Osteocyte (in vitro differentiated cells): Measurements from ENCODE around the gene ITPR2. TPM values are rescaled to one million over a fixed set of nuclear protein-coding genes. Genes with fewer than 3 reads are reported as not detected.

ENCODE experiments used
- DNase-seq: peaks from one replicate; pipeline ENCODE4 v3.0.0; 2021; ENCODE audit warnings: mixed read lengths; ENCODE audit not compliant: unreplicated experiment; ENCODE audit errors: extremely low spot score
- H3K27ac Mint-ChIP-seq: one replicate; pipeline ENCODE4 v1.8.0; 2021; ENCODE audit warnings: mild to moderate bottlenecking, mixed read lengths; ENCODE audit not compliant: unreplicated experiment
- H3K27me3 Mint-ChIP-seq: one replicate; pipeline ENCODE4 v1.8.0; 2021; ENCODE audit warnings: mixed read lengths; ENCODE audit not compliant: unreplicated experiment
- H3K36me3 Mint-ChIP-seq: one replicate; pipeline ENCODE4 v1.8.0; 2021; ENCODE audit warnings: mixed read lengths; ENCODE audit not compliant: unreplicated experiment
- H3K4me1 Mint-ChIP-seq: one replicate; pipeline ENCODE4 v1.8.0; 2021; ENCODE audit warnings: mixed read lengths; ENCODE audit not compliant: unreplicated experiment
- H3K4me3 Mint-ChIP-seq: one replicate; pipeline ENCODE4 v1.8.0; 2021; ENCODE audit warnings: mild to moderate bottlenecking, moderate library complexity, mixed read lengths; ENCODE audit not compliant: unreplicated experiment
- H3K9me3 Mint-ChIP-seq: one replicate; pipeline ENCODE4 v1.8.0; 2021; ENCODE audit warnings: mixed read lengths; ENCODE audit not compliant: unreplicated experiment
- total RNA-seq: library from RNA; stranded (reverse); gene quantifications from 2 replicates; pipeline ENCODE4 v1.2.1, GENCODE V29; 2021
- TF ChIP-seq, protein P1 (sequence below): fragments of 200-600 bp; sonication (generic); IDR thresholded peaks from 2 replicates; pipeline ENCODE4 v1.5.0; 2021; ENCODE audit warnings: antibody characterized with exemption, mild to moderate bottlenecking, moderate library complexity

ITPR2 gene
- total RNA-seq, 1 donor from 2014 or later: 22.1 TPM

DNA sequence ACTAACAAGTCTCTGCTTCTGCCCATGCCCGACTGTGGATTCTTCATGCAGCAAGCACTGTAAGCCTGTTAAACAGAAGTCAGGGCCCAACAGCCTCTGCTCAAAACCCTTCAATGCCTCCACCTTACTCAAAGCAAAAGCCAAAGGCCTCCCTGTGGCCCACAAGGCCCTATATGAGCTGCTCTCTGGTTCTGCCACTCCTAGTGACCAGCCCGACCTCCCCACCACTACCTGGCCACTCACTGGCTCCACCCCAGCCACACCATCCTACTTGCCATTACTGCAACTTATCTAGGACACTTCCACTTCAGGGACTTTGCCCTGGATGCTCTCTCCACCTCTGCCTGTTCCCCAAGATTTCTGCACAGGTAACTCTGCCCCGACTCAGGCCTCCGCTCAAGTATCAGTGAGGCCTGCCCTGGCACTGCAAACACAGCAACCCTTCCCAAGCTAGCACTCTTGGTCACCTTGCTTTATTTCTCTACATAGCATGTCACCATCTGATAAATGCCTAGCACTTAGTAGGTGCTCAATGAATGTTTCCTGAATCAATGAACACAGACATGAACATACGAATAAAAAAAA is 88.9 kb downstream of the ITPR2 start:
- DNase-seq: no peak
- no peaks in the 10 kb centered on the region for H3K36me3 Mint-ChIP-seq
- H3K4me3 Mint-ChIP-seq: no peak overlapping the region
- no peak overlapping the region for H3K27ac Mint-ChIP-seq
- H3K27me3 Mint-ChIP-seq: no peaks in the 10 kb centered on the region
- no peaks in the 10 kb centered on the region for H3K9me3 Mint-ChIP-seq
- H3K4me1 Mint-ChIP-seq: peaks cover 30% of the 10 kb centered on the region
- TF ChIP-seq, protein P1, sequence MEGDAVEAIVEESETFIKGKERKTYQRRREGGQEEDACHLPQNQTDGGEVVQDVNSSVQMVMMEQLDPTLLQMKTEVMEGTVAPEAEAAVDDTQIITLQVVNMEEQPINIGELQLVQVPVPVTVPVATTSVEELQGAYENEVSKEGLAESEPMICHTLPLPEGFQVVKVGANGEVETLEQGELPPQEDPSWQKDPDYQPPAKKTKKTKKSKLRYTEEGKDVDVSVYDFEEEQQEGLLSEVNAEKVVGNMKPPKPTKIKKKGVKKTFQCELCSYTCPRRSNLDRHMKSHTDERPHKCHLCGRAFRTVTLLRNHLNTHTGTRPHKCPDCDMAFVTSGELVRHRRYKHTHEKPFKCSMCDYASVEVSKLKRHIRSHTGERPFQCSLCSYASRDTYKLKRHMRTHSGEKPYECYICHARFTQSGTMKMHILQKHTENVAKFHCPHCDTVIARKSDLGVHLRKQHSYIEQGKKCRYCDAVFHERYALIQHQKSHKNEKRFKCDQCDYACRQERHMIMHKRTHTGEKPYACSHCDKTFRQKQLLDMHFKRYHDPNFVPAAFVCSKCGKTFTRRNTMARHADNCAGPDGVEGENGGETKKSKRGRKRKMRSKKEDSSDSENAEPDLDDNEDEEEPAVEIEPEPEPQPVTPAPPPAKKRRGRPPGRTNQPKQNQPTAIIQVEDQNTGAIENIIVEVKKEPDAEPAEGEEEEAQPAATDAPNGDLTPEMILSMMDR: no peak

DNA sequence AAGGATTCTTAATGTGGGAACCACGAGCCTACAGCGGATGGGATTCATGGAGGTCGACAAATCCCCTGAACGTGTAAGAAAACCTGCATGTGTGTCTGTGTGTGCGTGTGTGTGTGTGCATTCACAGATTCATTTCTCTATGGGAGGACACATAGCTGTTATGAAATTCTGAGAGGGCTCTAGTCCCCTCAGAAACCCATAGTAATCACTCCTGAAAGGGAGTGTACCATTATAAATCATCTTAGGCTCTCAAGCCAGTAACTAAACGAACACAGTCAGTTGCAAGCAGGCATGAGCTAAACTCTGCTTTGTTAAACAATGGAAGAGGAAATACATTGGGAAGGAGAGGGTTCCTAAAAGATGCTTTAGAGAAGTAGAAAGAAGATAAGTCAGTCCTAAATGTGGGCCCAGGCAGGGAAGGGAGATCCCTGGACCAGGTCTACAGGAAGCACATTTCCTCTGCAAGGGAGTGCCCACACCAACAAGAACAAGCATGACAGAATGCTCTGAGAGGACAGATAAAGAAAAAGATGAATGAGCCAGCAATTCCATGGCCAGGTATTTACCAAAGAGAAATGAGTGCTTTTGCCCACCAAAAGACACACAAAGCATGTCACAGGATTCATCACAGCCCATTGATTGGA is 91.3 kb downstream of the ITPR2 start:
- no peak overlapping the region for H3K4me3 Mint-ChIP-seq

DNA sequence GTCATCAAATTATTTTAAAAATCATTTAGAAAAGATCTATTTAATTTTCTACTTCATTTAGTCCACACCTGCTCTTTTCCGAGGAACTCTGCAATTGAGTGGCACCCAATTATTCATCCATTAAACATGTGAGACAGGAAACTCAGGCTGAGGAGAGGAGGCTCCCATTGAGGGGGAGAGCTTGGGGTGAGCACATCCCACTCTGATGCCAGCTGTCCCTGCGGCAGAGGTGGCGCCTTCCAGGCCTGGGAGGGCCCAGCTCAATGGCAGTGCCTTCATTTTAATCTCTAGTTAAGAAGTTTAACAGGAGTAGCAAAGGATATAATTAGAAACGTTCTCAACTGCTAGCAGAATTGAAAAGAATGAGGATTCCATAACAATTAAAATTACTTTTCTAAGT is 92.0 kb downstream of the ITPR2 start:
- H3K36me3 Mint-ChIP-seq: no peaks in the 10 kb centered on the region
- TF ChIP-seq, protein P1: no peak
- no peaks in the 10 kb centered on the region for H3K27me3 Mint-ChIP-seq
- no peak overlapping the region for H3K4me3 Mint-ChIP-seq
- H3K4me1 Mint-ChIP-seq: peaks cover 14% of the 10 kb centered on the region
- H3K27ac Mint-ChIP-seq: no peak overlapping the region
- DNase-seq: no peak
- peaks cover 3% of the 10 kb centered on the region for H3K9me3 Mint-ChIP-seq

More for the DNA sequence above, 91.3 kb downstream of the ITPR2 start:
- H3K36me3 Mint-ChIP-seq: no peaks in the 10 kb centered on the region
- H3K9me3 Mint-ChIP-seq: peaks cover 3% of the 10 kb centered on the region
- H3K4me1 Mint-ChIP-seq: peaks cover 20% of the 10 kb centered on the region
- no peaks in the 10 kb centered on the region for H3K27me3 Mint-ChIP-seq
- no peak for DNase-seq
- no peak overlapping the region for H3K27ac Mint-ChIP-seq
- TF ChIP-seq, protein P1: no peak

DNA sequence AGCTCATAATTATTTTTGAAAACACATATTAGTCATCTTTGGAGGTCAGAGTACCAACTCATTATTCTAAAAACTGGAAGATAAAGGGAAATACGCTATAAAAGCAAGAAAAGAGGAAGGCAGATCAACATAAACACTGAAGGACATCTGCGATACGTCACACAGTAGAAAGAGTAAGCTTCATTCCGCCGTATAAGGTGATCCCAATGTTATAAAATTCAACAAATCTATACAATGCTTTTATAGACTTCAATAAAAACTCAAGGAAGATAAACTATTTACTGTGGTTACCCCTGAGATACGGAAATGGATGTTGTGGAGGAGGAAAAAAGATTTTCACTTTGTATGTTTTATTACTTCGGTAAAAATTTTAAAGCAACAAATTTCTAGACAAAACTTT is 92.6 kb downstream of the ITPR2 start:
- Mint-ChIP-seq H3K27me3 (no peaks in the 10 kb centered on the region), H3K9me3 (peaks cover 3% of the 10 kb centered on the region)

DNA sequence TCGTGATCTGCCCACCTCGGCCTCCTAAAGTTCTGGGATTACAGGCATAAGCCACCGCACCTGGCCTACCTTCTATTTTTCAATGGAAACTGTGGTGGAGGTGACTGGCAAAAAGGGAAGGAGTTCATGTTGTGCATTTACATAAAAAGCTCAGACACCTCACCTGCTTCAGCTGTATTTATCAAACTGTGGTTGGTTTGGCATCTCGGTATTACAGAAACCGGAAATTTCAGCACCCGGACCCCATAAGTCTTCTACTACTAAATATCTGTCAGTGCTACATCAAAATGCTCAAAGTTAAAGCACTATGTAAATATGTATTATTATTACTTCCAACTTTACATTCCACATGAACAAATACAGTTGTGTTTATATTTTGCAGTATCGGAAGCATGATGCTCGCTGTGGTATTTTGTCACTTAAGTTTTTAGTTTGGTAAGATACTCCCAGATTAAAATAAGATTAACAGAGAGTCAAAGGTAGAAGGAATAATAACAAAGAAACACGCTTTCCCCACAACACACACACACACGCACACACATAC is 95.4 kb downstream of the ITPR2 start:
- TF ChIP-seq, protein P1: no peak
- H3K9me3 Mint-ChIP-seq: peaks cover 3% of the 10 kb centered on the region
- peaks cover 12% of the 10 kb centered on the region for H3K4me1 Mint-ChIP-seq
- H3K27me3 Mint-ChIP-seq: no peaks in the 10 kb centered on the region
- H3K36me3 Mint-ChIP-seq: no peaks in the 10 kb centered on the region
- no peak overlapping the region for H3K4me3 Mint-ChIP-seq
- H3K27ac Mint-ChIP-seq: no peak overlapping the region
- no peak for DNase-seq

More for the DNA sequence above, 92.6 kb downstream of the ITPR2 start:
- H3K4me3 Mint-ChIP-seq: no peak overlapping the region
- TF ChIP-seq, protein P1: no peak
- H3K36me3 Mint-ChIP-seq: no peaks in the 10 kb centered on the region
- DNase-seq: no peak
- H3K27ac Mint-ChIP-seq: no peak overlapping the region
- peaks cover 12% of the 10 kb centered on the region for H3K4me1 Mint-ChIP-seq
